Mammary epithelial cell (primary cell): ENCODE measurements around the gene TRIP11.

Experiments used
- EZH2 ChIP-seq: IDR thresholded peaks from 2 replicates; pipeline ENCODE4 v1.6.1; 2012; ENCODE audit warnings: low read length, inconsistent platforms, borderline replicate concordance
- TF ChIP-seq, protein P1 (sequence below), 2 donors: IDR thresholded peaks in 1 of 2; conservative IDR thresholded peaks in 1 of 2; 2 replicates each; pipeline ENCODE4 v1.5.1; 2011 to 2012; ENCODE audit warnings: inconsistent platforms in 2 of 2, low read length in 2 of 2, mild to moderate bottlenecking in 2 of 2, control low read depth in 1 of 2, low read depth in 1 of 2; ENCODE audit not compliant: insufficient read depth in 1 of 2; ENCODE audit errors: extremely low read depth in 1 of 2

DNA sequence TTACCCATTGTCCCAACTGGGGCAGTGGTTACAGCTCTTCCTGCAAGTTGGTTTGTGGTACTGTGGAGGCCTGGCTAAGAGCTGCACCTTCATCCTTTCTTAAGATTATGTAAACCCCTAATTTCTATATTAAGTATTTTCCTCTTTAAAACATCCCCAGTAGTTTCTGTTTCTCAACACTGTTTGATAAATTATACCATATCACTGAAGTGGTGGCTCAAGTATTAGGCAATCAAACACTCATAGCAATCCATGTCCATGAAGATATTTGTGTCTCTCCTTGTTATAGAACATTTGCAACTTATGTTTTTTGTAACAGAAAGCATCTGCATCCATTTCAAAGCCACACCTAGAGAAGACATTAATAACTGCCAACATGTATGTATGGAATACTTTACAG lies 34.7 kb upstream of the TRIP11 start:
- TF ChIP-seq, protein P1, sequence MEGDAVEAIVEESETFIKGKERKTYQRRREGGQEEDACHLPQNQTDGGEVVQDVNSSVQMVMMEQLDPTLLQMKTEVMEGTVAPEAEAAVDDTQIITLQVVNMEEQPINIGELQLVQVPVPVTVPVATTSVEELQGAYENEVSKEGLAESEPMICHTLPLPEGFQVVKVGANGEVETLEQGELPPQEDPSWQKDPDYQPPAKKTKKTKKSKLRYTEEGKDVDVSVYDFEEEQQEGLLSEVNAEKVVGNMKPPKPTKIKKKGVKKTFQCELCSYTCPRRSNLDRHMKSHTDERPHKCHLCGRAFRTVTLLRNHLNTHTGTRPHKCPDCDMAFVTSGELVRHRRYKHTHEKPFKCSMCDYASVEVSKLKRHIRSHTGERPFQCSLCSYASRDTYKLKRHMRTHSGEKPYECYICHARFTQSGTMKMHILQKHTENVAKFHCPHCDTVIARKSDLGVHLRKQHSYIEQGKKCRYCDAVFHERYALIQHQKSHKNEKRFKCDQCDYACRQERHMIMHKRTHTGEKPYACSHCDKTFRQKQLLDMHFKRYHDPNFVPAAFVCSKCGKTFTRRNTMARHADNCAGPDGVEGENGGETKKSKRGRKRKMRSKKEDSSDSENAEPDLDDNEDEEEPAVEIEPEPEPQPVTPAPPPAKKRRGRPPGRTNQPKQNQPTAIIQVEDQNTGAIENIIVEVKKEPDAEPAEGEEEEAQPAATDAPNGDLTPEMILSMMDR (conservative IDR thresholded peaks at IDR 0.05 in 1 of 2, IDR thresholded peaks at IDR 0.05 in 1 of 2; ENCODE audit: extremely low read depth in 1 of 2, insufficient read depth in 1 of 2, low read depth in 1 of 2, low read length in 2 of 2), result no peak
- TF ChIP-seq EZH2, result no peak
